Type B pancreatic cell (in vitro differentiated cells): ENCODE results near the gene ARRDC2. TPM values are rescaled to one million over a fixed set of nuclear protein-coding genes. Genes with fewer than 3 reads are reported as not detected.

Experiments
- DNase-seq: peaks from one replicate; pipeline ENCODE4 v3.0.0; 2021; ENCODE audit warnings: mixed read lengths; ENCODE audit not compliant: unreplicated experiment; ENCODE audit errors: extremely low spot score
- H3K27ac Mint-ChIP-seq: 2 replicates; pipeline ENCODE4 v1.8.0; 2021; ENCODE audit warnings: mild to moderate bottlenecking, mixed read lengths
- H3K27me3 Mint-ChIP-seq: 2 replicates; pipeline ENCODE4 v1.8.0; 2021; ENCODE audit warnings: mixed read lengths
- H3K36me3 Mint-ChIP-seq: 2 replicates; pipeline ENCODE4 v1.8.0; 2021; ENCODE audit warnings: mixed read lengths
- H3K4me1 Mint-ChIP-seq: one replicate; pipeline ENCODE4 v1.8.0; 2021; ENCODE audit warnings: mixed read lengths; ENCODE audit not compliant: unreplicated experiment
- H3K4me3 Mint-ChIP-seq: 2 replicates; pipeline ENCODE4 v1.8.0; 2021; ENCODE audit warnings: mild to moderate bottlenecking, mixed read lengths
- H3K9me3 Mint-ChIP-seq: 2 replicates; pipeline ENCODE4 v1.8.0; 2021; ENCODE audit warnings: mixed read lengths
- total RNA-seq: library from RNA; stranded (reverse); gene quantifications from 2 replicates; pipeline ENCODE4 v1.2.1, GENCODE V29; 2021; ENCODE audit warnings: low replicate concordance
- TF ChIP-seq, protein P1 (sequence below): fragments of 200-600 bp; sonication (generic); conservative IDR thresholded peaks from 2 replicates; pipeline ENCODE4 v1.5.0; 2021; ENCODE audit warnings: antibody characterized with exemption, mild to moderate bottlenecking

Gene ARRDC2
- total RNA-seq, 1 donor from 2014 or later: 2.8 TPM

DNA sequence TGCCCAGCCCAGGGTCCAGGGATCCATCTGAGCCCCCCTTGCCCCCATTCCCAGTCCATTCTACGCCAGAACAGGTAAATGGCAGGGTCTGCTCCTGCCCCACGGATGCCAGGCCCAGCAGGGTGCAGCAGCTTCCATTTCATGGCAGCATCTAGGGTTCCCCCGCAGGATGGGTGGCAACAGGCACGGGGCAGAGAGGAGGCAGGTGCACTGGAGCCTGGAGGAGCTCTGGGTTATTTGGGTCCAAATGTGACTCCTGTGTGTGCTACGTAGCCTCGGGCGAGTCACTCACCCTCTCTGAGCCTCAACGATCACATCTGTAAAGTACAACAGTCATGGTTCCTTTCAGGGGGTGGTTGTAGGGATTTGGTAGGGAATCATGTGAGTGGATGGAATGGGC, 51.3 kb downstream of the ARRDC2 start:
- no peaks in the 10 kb centered on the region for H3K36me3 Mint-ChIP-seq
- no peak overlapping the region for H3K4me3 Mint-ChIP-seq
- peaks cover 4% of the 10 kb centered on the region for H3K27me3 Mint-ChIP-seq
- no peak for DNase-seq
- TF ChIP-seq, protein P1, sequence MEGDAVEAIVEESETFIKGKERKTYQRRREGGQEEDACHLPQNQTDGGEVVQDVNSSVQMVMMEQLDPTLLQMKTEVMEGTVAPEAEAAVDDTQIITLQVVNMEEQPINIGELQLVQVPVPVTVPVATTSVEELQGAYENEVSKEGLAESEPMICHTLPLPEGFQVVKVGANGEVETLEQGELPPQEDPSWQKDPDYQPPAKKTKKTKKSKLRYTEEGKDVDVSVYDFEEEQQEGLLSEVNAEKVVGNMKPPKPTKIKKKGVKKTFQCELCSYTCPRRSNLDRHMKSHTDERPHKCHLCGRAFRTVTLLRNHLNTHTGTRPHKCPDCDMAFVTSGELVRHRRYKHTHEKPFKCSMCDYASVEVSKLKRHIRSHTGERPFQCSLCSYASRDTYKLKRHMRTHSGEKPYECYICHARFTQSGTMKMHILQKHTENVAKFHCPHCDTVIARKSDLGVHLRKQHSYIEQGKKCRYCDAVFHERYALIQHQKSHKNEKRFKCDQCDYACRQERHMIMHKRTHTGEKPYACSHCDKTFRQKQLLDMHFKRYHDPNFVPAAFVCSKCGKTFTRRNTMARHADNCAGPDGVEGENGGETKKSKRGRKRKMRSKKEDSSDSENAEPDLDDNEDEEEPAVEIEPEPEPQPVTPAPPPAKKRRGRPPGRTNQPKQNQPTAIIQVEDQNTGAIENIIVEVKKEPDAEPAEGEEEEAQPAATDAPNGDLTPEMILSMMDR: no peak
- H3K27ac Mint-ChIP-seq: no peak overlapping the region
- H3K4me1 Mint-ChIP-seq: no peaks in the 10 kb centered on the region
- no peaks in the 10 kb centered on the region for H3K9me3 Mint-ChIP-seq

DNA sequence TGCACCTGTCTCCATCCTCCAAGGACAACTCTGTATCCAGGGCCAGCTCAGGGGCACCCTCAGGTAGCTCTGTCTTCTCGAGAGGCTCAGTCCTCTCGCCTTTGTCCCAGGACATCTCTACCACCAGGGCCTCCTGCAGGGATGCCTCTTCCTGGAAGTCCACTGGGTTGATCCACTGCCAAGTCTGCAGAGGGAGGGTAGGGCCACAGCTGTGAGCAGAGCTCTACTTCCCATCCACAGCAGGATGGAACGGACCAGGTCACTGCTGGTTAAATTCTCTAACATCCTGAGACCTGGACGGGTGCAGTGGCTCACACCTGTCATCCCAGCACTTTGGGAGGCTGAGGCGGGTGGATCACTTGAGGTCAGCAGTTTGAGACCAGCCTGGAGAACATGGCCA, 51.9 kb downstream of the ARRDC2 start:
- no peak overlapping the region for H3K27ac Mint-ChIP-seq
- DNase-seq: no peak
- H3K4me3 Mint-ChIP-seq: no peak overlapping the region
- peaks cover 4% of the 10 kb centered on the region for H3K27me3 Mint-ChIP-seq
- H3K9me3 Mint-ChIP-seq: no peaks in the 10 kb centered on the region
- TF ChIP-seq, protein P1: no peak
- no peaks in the 10 kb centered on the region for H3K36me3 Mint-ChIP-seq
- H3K4me1 Mint-ChIP-seq: no peaks in the 10 kb centered on the region

DNA sequence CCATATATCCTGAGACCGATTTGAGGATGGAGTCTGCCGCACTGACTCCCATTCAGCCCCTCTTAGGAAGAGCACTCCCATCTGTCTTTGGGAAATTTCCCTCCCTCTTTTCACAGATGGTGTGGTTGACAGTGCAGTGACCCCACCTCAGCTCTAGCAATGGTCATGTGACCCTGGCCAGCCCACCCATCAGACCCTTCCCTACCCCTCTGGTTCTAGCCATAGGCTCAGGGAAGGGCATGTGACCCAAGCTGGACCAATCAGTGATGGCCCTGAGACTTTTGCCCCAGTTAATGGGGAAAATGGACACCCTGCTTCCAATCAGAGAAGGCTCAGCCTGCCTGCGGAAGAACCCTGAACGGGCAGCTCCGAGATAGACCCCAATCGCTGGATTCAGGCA, 52.5 kb downstream of the ARRDC2 start:
- TF ChIP-seq, protein P1: no peak
- H3K9me3 Mint-ChIP-seq: no peaks in the 10 kb centered on the region
- H3K27ac Mint-ChIP-seq: no peak overlapping the region
- no peak overlapping the region for H3K4me3 Mint-ChIP-seq
- no peaks in the 10 kb centered on the region for H3K4me1 Mint-ChIP-seq
- no peaks in the 10 kb centered on the region for H3K36me3 Mint-ChIP-seq
- H3K27me3 Mint-ChIP-seq: peaks cover 4% of the 10 kb centered on the region
- no peak for DNase-seq

DNA sequence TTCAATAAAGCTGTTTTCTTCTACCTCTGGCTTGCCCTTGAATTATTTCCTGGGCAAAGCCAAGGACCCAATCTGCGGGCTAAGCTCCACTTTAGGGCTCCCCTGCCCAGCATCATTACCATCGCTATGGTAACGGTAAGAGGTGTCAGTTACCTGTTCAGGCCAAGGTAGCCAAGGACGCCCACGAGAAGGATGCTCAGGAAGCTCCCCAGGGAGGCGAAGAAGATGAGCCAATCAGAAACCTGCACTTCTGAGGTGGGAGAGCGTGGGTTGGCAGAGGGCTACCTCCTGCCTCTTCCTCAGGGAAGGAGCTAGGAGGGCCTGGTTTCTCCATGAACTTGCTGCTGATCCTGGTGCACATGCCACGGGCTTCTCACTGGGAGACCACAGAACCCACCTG, 54.1 kb downstream of the ARRDC2 start:
- Mint-ChIP-seq H3K27ac (no peak overlapping the region), H3K27me3 (peaks cover 4% of the 10 kb centered on the region), H3K4me3 (no peak overlapping the region), H3K36me3 (no peaks in the 10 kb centered on the region), H3K9me3 (no peaks in the 10 kb centered on the region), H3K4me1 (no peaks in the 10 kb centered on the region)
- DNase-seq: no peak
- TF ChIP-seq, protein P1: no peak

DNA sequence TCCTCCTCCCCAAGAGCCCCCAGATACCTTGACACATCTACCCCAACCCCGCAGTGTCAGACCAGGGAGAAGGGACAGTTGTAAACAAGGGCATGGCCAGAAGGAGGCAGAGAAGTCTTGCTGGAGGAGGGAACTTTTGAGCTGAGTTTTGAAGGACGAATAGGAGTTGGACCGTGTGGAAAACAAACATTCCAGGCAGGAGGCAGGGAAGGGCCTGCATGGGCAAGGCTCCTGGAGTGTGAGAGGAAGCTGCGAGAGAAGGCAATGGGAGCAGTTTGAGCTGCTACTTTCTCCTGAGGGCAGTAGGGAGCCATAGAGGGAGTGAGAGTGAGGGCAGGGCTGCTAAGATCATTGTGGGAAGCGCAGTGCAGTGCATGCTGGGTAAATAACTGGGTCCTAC, 55.5 kb downstream of the ARRDC2 start:
- no peaks in the 10 kb centered on the region for H3K9me3 Mint-ChIP-seq
- H3K27ac Mint-ChIP-seq: no peak overlapping the region
- no peak overlapping the region for H3K4me3 Mint-ChIP-seq
- no peaks in the 10 kb centered on the region for H3K36me3 Mint-ChIP-seq
- no peaks in the 10 kb centered on the region for H3K4me1 Mint-ChIP-seq
- TF ChIP-seq, protein P1: peak; percentile 62
- peaks cover 4% of the 10 kb centered on the region for H3K27me3 Mint-ChIP-seq
- DNase-seq: no peak

Other genes starting within 250 kb of the ARRDC2 start
- gene B3GNT3, start 213.0 kb upstream of the ARRDC2 start, total RNA-seq: 12.3 and 22.6 TPM in 2 replicates
- gene INSL3, start 186.7 kb upstream of the ARRDC2 start, total RNA-seq: not detected in 2 replicates
- 1.4 and 4.3 TPM in 2 replicates for gene JAK3, start 160.2 kb upstream of the ARRDC2 start, total RNA-seq
- 2,506 and 2,537 TPM in 2 replicates for gene RPL18A, start 148.3 kb upstream of the ARRDC2 start, total RNA-seq
- 0.75 and 2.3 TPM in 2 replicates for gene SLC5A5, start 136.2 kb upstream of the ARRDC2 start, total RNA-seq
- gene CCDC124, start 75.2 kb upstream of the ARRDC2 start, total RNA-seq: 86.0 and 90.9 TPM in 2 replicates
- gene KCNN1, start 41.1 kb upstream of the ARRDC2 start, total RNA-seq: 13.4 and 15.3 TPM in 2 replicates
- not detected in 2 replicates for gene IL12RB1, start 78.8 kb downstream of the ARRDC2 start, total RNA-seq
- 11.0 and 14.1 TPM in 2 replicates for gene MAST3, start 89.6 kb downstream of the ARRDC2 start, total RNA-seq
- gene PIK3R2, start 145.0 kb downstream of the ARRDC2 start, total RNA-seq: 41.4 and 47.0 TPM in 2 replicates
- 20.2 and 22.8 TPM in 2 replicates for gene IFI30, start 165.6 kb downstream of the ARRDC2 start, total RNA-seq
- gene MPV17L2, start 185.0 kb downstream of the ARRDC2 start, total RNA-seq: 10.2 and 11.6 TPM in 2 replicates
- 6.7 and 8.7 TPM in 2 replicates for gene RAB3A, start 195.9 kb downstream of the ARRDC2 start, total RNA-seq
- gene PDE4C, start 218.3 kb downstream of the ARRDC2 start, total RNA-seq: 0.33 and 0.89 TPM in 2 replicates